ENCODE measurements around the gene CEMIP. TPM values are rescaled to one million over a fixed set of nuclear protein-coding genes. Genes with fewer than 3 reads are reported as not detected.

CEMIP gene
- total RNA-seq, 1 donor from 2014 or later = under 0.01 TPM

GRCh38 chr15:80871858-80872257, 92.7 kb downstream of the CEMIP start:
- Histone ChIP-seq H3K36me3 (ENCODE audit: control insufficient read depth, insufficient read depth, low read length) (no peaks in the 10 kb centered on the region), H3K4me3 (ENCODE audit: low read depth, low read length) (no peak overlapping the region), H3K27me3 (ENCODE audit: control insufficient read depth, insufficient read depth, low read length) (peaks cover 4% of the 10 kb centered on the region)
- TF ChIP-seq CTCF (IDR thresholded peaks at IDR 0.05; ENCODE audit: insufficient read depth, low read length, poor library complexity, severe bottlenecking) = no peak
- no peak for DNase-seq (ENCODE audit: low read depth)

- no peak for TF ChIP-seq CTCF (IDR thresholded peaks at IDR 0.05; ENCODE audit: insufficient read depth, low read length, poor library complexity, severe bottlenecking)
- DNase-seq (ENCODE audit: low read depth) = no peak
- H3K4me3 ChIP-seq (ENCODE audit: low read depth, low read length) = no peak overlapping the region
- no peaks in the 10 kb centered on the region for H3K36me3 ChIP-seq (ENCODE audit: control insufficient read depth, insufficient read depth, low read length)
- peaks cover 4% of the 10 kb centered on the region for H3K27me3 ChIP-seq (ENCODE audit: control insufficient read depth, insufficient read depth, low read length)
Measured at GRCh38 chr15:80873366-80873952, 94.3 kb downstream of the CEMIP start.

GRCh38 chr15:80875568-80876347, 96.6 kb downstream of the CEMIP start:
- H3K36me3 ChIP-seq (ENCODE audit: control insufficient read depth, insufficient read depth, low read length) = no peaks in the 10 kb centered on the region
- H3K4me3 ChIP-seq (ENCODE audit: low read depth, low read length) = no peak overlapping the region
- no peak for DNase-seq (ENCODE audit: low read depth)
- H3K27me3 ChIP-seq (ENCODE audit: control insufficient read depth, insufficient read depth, low read length) = peaks cover 2% of the 10 kb centered on the region
- no peak for TF ChIP-seq CTCF (IDR thresholded peaks at IDR 0.05; ENCODE audit: insufficient read depth, low read length, poor library complexity, severe bottlenecking)

- TF ChIP-seq CTCF (IDR thresholded peaks at IDR 0.05; ENCODE audit: insufficient read depth, low read length, poor library complexity, severe bottlenecking) = no peak
- DNase-seq (ENCODE audit: low read depth) = no peak
- Histone ChIP-seq H3K4me3 (ENCODE audit: low read depth, low read length) (no peak overlapping the region), H3K27me3 (ENCODE audit: control insufficient read depth, insufficient read depth, low read length) (peaks cover 2% of the 10 kb centered on the region), H3K36me3 (ENCODE audit: control insufficient read depth, insufficient read depth, low read length) (no peaks in the 10 kb centered on the region)
Measured at GRCh38 chr15:80876348-80876674, 97.1 kb downstream of the CEMIP start.

- Histone ChIP-seq H3K27me3 (ENCODE audit: control insufficient read depth, insufficient read depth, low read length) (peaks cover 4% of the 10 kb centered on the region), H3K4me3 (ENCODE audit: low read depth, low read length) (no peak overlapping the region), H3K36me3 (ENCODE audit: control insufficient read depth, insufficient read depth, low read length) (no peaks in the 10 kb centered on the region)
- no peak for TF ChIP-seq CTCF (IDR thresholded peaks at IDR 0.05; ENCODE audit: insufficient read depth, low read length, poor library complexity, severe bottlenecking)
- DNase-seq (ENCODE audit: low read depth) = no peak
Measured at GRCh38 chr15:80878242-80878866, 99.2 kb downstream of the CEMIP start.

Measured in kidney epithelial cell (primary cell).